ENCODE results near the gene RTCB. TPM values are rescaled to one million over a fixed set of nuclear protein-coding genes. Genes with fewer than 3 reads are reported as not detected.

RTCB gene
- total RNA-seq: 97.3 and 101 TPM in 2 replicates
- long read RNA-seq, transcript RTCB-201 (12 exons, 2,027 nt): major isoform, 1,522 of 1,602 reads
- long read RNA-seq, partial matches to known transcripts: 14 of 1,602 reads
- long read RNA-seq, other reads (novel, unspliced or antisense): 64 of 1,602 reads

- TF ChIP-seq CTCF (IDR thresholded peaks at IDR 0.05; ENCODE audit: unreplicated experiment): no peak
- Mint-ChIP-seq H3K4me3 (ENCODE audit: low read depth) (peak within 1 kb of the TSS; percentile 97), H3K36me3 (ENCODE audit: insufficient read depth) (peaks cover 7% of the 10 kb centered on the region)
Measured at GRCh38 chr22:32411829-32412592, at the start of gene RTCB. Gene RTCB (minus strand): TSS chr22:32412247. CDS start chr22:32412156, 91 bp downstream.

GRCh38 chr22:32457031-32457430, 45.0 kb upstream of the RTCB start:
- Mint-ChIP-seq H3K36me3 (ENCODE audit: insufficient read depth) (no peaks in the 10 kb centered on the region), H3K4me3 (ENCODE audit: low read depth) (no peak overlapping the region), H3K9me3 (ENCODE audit: low read depth) (no peaks in the 10 kb centered on the region), H3K4me1 (ENCODE audit: low read depth) (no peaks in the 10 kb centered on the region), H3K27me3 (peaks cover 71% of the 10 kb centered on the region), H3K27ac (no peak overlapping the region)
- TF ChIP-seq CTCF (IDR thresholded peaks at IDR 0.05; ENCODE audit: unreplicated experiment): no peak
- no peak for DNase-seq (ENCODE audit: low spot score, unreplicated experiment)

More at GRCh38 chr22:32411829-32412592, at the start of gene RTCB:
- peak; percentile 81 for DNase-seq (ENCODE audit: low spot score, unreplicated experiment)
- H3K27me3 Mint-ChIP-seq: peaks cover 12% of the 10 kb centered on the region
- H3K27ac Mint-ChIP-seq: peak within 1 kb of the TSS; percentile 98
- no peaks in the 10 kb centered on the region for H3K9me3 Mint-ChIP-seq (ENCODE audit: low read depth)
- H3K4me1 Mint-ChIP-seq (ENCODE audit: low read depth): peaks cover 22% of the 10 kb centered on the region

- no peak for TF ChIP-seq CTCF (IDR thresholded peaks at IDR 0.05; ENCODE audit: unreplicated experiment)
- Mint-ChIP-seq H3K36me3 (ENCODE audit: insufficient read depth) (no peaks in the 10 kb centered on the region), H3K9me3 (ENCODE audit: low read depth) (no peaks in the 10 kb centered on the region), H3K27ac (no peak overlapping the region), H3K27me3 (peaks cover 39% of the 10 kb centered on the region), H3K4me3 (ENCODE audit: low read depth) (no peak overlapping the region), H3K4me1 (ENCODE audit: low read depth) (no peaks in the 10 kb centered on the region)
- DNase-seq (ENCODE audit: low spot score, unreplicated experiment): no peak
Measured at GRCh38 chr22:32448980-32449379, 36.9 kb upstream of the RTCB start.

- Mint-ChIP-seq H3K4me3 (ENCODE audit: low read depth) (no peak overlapping the region), H3K4me1 (ENCODE audit: low read depth) (no peaks in the 10 kb centered on the region), H3K36me3 (ENCODE audit: insufficient read depth) (no peaks in the 10 kb centered on the region), H3K9me3 (ENCODE audit: low read depth) (no peaks in the 10 kb centered on the region), H3K27me3 (peaks cover 29% of the 10 kb centered on the region), H3K27ac (no peak overlapping the region)
- no peak for DNase-seq (ENCODE audit: low spot score, unreplicated experiment)
- no peak for TF ChIP-seq CTCF (IDR thresholded peaks at IDR 0.05; ENCODE audit: unreplicated experiment)
Measured at GRCh38 chr22:32446321-32446720, 34.3 kb upstream of the RTCB start.

GRCh38 chr22:32444068-32444467, 32.0 kb upstream of the RTCB start:
- no peaks in the 10 kb centered on the region for H3K9me3 Mint-ChIP-seq (ENCODE audit: low read depth)
- no peak overlapping the region for H3K27ac Mint-ChIP-seq
- H3K27me3 Mint-ChIP-seq: peaks cover 28% of the 10 kb centered on the region
- TF ChIP-seq CTCF (IDR thresholded peaks at IDR 0.05; ENCODE audit: unreplicated experiment): no peak
- DNase-seq (ENCODE audit: low spot score, unreplicated experiment): no peak
- no peak overlapping the region for H3K4me3 Mint-ChIP-seq (ENCODE audit: low read depth)
- H3K36me3 Mint-ChIP-seq (ENCODE audit: insufficient read depth): no peaks in the 10 kb centered on the region
- no peaks in the 10 kb centered on the region for H3K4me1 Mint-ChIP-seq (ENCODE audit: low read depth)

Data from progenitor cell of endocrine pancreas (in vitro differentiated cells).